UCSD-AML1 (cell line): ENCODE measurements around the gene MCUR1.
"Not testable (repeated sequence)": the region's sequence is repeated elsewhere in the genome, so short reads cannot be mapped to it uniquely, and the experiment has no call there.

ENCODE experiments used
- DNase-seq: peaks from one replicate; lab custom pipeline; 2025; ENCODE audit not compliant: unreplicated experiment; lab: John Stamatoyannopoulos, UW

Gene MCUR1

GRCh38 chr6:13814176-13814937, at the start of gene MCUR1:
MCUR1 (minus strand) TSS chr6:13814557; CDS start chr6:13814429, 128 bp downstream.
- peak; percentile 93 for DNase-seq

- no peak for DNase-seq
These were observed 49.4 kb upstream of the MCUR1 start for GRCh38 chr6:13863699-13864155.

- not testable (repeated sequence) for DNase-seq
These were observed 46.3 kb upstream of the MCUR1 start for GRCh38 chr6:13860556-13861185.

DNA sequence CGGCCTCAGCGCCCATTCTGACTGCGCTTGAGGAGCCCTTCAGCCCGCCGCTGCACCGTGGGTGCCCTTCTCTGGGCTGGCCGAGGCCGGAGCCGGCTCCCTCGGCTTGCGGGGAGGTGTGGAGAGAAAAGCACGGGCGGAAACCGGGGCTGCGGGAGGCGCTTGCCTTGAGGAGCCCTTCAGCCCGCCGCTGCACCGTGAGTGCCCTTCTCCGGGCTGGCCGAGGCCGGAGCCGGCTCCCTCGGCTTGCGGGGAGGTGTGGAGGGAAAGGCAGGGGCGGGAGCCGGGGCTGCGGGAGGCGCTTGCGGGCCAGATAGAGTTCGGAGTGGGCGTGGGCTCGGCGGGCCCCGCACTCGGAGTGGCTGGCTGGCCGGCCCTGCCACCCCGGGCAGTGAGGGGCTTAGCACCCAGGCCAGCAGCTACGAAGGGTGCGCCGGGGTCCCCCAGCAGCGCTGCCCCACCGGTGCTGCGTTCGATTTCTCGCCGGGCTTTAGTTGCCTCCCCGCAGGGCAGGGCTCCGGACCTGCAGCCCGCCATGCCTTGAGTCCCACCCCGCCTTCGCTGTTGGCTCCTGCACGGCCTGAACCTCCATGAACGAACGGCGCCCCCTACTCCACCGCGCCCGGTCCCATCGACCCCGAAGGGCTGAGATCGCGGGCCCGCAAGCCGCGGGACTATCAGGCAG, 45.7 kb upstream of the MCUR1 start:
- no peak for DNase-seq

- no peak for DNase-seq
These were observed 40.4 kb upstream of the MCUR1 start for GRCh38 chr6:13854716-13855250.

DNA sequence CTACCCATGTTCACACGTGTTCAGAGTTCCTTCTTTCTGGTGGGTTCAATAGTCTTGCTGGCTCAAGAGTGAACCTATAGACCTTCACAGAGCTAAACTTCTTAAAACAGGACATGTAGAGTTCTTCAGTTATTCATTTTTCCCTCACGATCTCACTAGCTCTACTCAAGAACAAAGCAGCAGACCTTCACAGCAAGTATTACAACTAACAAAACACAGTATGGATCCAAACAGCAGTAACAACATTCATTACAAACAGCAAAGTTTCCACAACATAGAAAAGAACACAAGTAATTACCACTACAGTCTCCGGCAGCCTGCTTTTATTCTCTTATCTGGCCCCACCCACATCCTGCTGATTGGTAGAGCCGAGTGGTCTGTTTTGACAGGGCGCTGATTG, 39.5 kb upstream of the MCUR1 start:
- no peak for DNase-seq

- DNase-seq: no peak
These were observed 37.4 kb upstream of the MCUR1 start for GRCh38 chr6:13851803-13852202.

DNA sequence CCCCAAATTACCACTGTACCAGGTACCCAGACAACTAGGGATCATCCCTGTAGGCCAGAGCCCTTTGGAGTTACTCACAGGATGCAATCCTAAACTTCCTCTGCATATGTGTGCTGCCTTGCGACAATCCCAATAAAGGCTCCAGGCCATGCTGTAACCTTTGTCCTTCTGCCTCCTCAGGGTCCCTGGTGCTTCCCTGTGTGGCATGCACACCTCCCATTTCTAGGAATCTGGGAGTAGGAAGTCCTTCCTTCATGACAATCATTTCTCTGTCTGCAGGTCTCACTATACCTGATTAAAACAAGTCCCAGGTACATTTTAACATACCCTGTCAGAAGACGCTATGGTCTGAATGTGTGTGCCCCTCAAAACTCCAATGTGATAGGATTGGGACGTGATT, 37.0 kb upstream of the MCUR1 start:
- DNase-seq: no peak

- not testable (repeated sequence) for DNase-seq
These were observed 36.3 kb upstream of the MCUR1 start for GRCh38 chr6:13850690-13851089.

DNA sequence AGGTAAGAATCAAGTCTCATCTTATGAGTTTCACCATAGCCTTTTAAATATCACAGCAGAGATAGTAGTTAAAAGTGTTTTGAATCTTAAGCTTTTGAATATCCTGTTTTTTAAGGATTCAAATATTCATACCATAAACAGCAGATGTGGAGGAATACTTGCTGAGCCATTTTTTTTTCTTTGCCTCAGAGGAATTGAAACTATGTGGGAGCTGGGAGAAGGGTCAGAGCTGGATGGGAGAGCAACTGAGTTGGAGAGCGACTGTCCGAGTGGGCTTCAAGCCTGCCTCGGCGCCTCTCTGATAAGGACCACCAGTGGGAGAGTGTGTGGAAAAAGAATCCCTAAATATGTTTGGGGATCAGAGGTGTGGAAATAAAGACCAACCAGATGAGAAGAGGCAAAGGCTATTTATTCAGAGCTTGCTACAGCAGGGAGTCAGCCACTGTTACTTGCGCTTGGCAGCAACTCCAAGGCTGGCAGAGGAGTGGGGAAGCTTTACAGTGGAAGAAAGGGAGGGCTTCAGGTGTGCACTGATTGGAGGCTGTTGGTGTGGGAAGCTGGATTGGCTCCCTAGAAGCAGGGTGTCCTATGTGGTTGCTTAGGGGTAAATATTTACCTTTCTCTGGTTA, 34.3 kb upstream of the MCUR1 start:
- no peak for DNase-seq

- no peak for DNase-seq
These were observed 33.1 kb upstream of the MCUR1 start for GRCh38 chr6:13847326-13848050.

GRCh38 chr6:13846841-13847240, 32.5 kb upstream of the MCUR1 start:
- no peak for DNase-seq

DNA sequence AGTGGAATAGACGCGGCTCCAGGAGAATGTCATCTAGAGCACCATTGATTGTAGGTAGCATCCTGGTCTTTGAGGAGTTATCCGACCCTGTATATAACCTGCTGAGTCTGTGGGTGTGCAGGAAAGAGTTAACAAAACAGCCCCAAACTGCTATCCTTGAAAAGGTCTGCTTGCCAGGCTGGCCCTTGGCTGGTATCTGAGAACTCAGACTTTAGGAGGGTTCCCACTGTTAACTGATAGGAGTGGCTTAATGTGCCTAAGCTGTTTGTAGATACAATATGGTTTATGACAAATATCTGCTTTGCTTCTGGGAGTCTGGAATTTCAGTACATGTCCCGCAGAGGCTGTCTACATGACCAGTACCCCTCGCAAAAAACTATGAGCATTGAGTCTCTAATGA, 27.6 kb upstream of the MCUR1 start:
- no peak for DNase-seq

DNA sequence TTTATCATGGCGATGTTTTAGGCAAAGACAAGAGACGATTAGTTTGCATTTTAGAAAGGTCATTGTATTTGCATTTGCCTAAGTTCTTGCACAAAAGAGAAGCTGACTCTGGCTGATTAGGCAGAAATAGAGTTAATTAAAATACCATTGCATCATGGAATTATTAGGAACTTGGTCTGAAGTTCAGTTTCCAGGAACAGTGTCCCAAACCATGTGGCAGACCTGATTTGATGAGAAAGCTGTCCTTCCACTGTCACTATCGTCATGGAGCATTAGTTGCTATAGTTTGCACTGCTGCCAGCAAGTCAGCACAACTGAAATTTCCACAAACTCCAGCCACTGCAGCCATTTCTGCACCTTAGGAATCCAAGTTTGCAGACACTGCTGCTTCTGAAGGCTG, 24.3 kb upstream of the MCUR1 start:
- DNase-seq: no peak

DNA sequence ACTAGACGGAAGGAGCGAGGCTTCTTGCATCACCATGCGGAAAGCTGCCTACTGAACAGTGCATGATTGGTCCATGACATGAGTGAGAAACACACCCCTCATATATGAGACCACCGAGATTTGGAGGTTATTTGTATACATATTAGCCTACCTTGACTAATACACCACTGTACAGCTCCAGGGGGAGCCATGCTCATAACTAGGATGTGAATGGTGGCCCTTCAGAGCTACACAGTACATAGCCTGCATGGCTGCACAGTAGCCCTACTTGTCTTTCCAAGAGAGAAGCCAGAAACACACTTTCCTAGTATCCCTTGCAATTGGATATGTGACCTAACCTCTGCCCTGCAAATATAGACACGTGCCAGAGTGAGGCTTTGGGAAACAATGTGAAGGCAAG, 21.8 kb upstream of the MCUR1 start:
- no peak for DNase-seq

DNA sequence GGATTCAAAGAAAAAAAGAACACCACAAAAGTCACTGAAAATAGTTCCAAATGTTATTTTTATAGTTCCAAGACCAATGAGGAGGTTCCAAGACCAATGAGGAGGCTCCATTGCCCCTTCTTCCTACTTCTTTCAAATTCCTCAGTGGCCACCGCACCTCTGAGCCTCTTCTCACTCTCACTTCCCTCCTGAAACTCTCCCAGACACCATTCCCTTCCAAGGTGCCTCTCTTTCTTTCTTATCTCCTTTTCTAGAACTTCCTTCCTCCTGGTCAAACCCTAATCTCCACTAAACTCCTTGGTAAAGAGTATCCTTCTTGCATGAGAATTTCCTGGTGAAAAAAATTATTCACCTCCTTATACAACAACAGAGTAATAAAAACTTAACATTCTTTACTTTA, 20.4 kb upstream of the MCUR1 start:
- DNase-seq: no peak

DNA sequence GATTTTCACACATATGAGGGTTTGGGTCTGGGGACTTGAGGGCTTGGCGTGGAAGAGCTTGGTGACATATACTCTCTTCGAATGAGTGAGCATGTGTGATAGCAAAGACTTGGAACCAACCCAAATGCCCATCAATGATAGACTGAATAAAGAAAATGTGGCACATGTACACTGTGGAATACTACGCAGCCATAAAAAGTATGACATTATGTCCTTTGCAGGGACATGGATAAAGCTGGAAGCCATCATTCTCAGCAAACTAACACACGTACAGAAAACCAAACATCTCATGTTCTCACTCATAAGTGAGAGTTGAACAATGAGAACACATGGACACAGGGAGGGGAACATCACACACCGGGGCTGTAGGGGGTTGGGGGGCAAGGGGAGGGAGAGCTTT, 19.7 kb upstream of the MCUR1 start:
- not testable (repeated sequence) for DNase-seq

DNA sequence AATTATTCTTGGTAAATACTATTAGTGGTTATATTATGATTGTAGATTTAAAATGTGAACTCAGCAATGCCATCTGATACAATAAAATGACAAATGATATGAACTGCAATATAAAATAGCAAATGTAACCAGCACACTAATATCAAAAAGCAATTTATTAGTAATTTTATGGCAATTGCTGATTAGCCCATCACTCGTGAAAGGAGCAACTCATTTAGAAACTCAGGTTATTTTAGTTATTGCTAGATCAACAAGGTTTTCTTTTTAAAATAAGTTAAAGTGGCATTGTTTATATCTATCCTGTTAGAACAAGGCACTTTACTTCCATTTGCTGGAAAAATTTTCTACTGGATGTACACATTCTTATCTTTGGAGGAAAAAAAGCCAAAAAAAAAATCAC, 18.4 kb upstream of the MCUR1 start:
- no peak for DNase-seq

- DNase-seq: no peak
These were observed 17.3 kb upstream of the MCUR1 start for GRCh38 chr6:13831615-13832014.

- no peak for DNase-seq
These were observed 16.4 kb upstream of the MCUR1 start for GRCh38 chr6:13830803-13831202.

DNA sequence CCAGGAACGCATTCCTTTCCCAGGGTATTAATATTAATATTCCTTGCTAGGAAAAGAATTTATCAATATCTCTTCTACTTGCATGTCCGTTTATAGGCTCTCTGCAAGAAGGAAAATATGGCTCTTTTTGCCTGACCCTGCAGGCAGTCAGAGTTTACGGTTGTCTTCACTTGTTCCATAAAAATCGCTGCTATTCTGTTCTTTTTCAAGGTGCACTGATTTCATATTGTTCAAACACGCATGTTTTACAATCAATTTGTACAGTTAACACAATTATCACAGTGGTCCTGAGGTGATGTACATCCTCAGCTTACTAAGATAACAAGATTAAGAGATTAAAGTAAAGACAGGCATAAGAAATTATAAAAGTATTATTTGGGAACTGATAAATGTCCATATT, 15.1 kb upstream of the MCUR1 start:
- DNase-seq: not testable (repeated sequence)
